H9 (cell line): ENCODE data around the gene VASH1. TPM values are rescaled to one million over a fixed set of nuclear protein-coding genes. Genes with fewer than 3 reads are reported as not detected.

ENCODE experiments used
- DNase-seq: peaks from one replicate; pipeline ENCODE4 v3.0.0-alpha.2; 2017
- H2AFZ ChIP-seq: one replicate; pipeline ENCODE4 v1.6.1; 2013; ENCODE audit warnings: mild to moderate bottlenecking, low read length, control low read depth, moderate library complexity
- H2AK5ac ChIP-seq: 2 replicates; pipeline ENCODE4 v1.6.1; 2013; ENCODE audit warnings: low read length, control low read depth, mixed read lengths; ENCODE audit not compliant: insufficient read length
- H2BK120ac ChIP-seq: one replicate; pipeline ENCODE4 v1.6.1; 2013; ENCODE audit warnings: low read depth, mild to moderate bottlenecking, low read length, control low read depth, inconsistent platforms; ENCODE audit not compliant: poor library complexity, severe bottlenecking
- H2BK12ac ChIP-seq: 2 replicates; pipeline ENCODE4 v1.6.1; 2013; ENCODE audit warnings: low read length, control low read depth, mixed read lengths, low read depth; ENCODE audit not compliant: insufficient read length
- H2BK15ac ChIP-seq: 2 replicates; pipeline ENCODE4 v1.6.1; 2013; ENCODE audit warnings: low read depth, low read length, control low read depth
- H2BK20ac ChIP-seq: one replicate; pipeline ENCODE4 v1.6.1; 2013; ENCODE audit warnings: low read depth, mild to moderate bottlenecking, low read length, control low read depth, inconsistent platforms; ENCODE audit not compliant: poor library complexity, severe bottlenecking
- H2BK5ac ChIP-seq: 2 replicates; pipeline ENCODE4 v1.6.1; 2013; ENCODE audit warnings: low read length, control low read depth, mixed read lengths; ENCODE audit not compliant: insufficient read length
- H3K14ac ChIP-seq: 2 replicates; pipeline ENCODE4 v1.6.1; 2013; ENCODE audit warnings: low read length, control low read depth; ENCODE audit not compliant: insufficient read depth
- H3K18ac ChIP-seq: 2 replicates; pipeline ENCODE4 v1.6.1; 2013; ENCODE audit warnings: low read depth, mild to moderate bottlenecking, mixed read lengths, low read length, control low read depth; ENCODE audit not compliant: insufficient read length
- H3K23ac ChIP-seq: 2 replicates; pipeline ENCODE4 v1.6.1; 2013; ENCODE audit warnings: low read length, control low read depth, mixed read lengths, low read depth; ENCODE audit not compliant: insufficient read length
- H3K23me2 ChIP-seq: 2 replicates; pipeline ENCODE4 v1.6.1; 2013; ENCODE audit warnings: low read depth, mild to moderate bottlenecking, mixed read lengths, low read length, control low read depth; ENCODE audit not compliant: insufficient read length, poor library complexity, severe bottlenecking
- H3K27ac ChIP-seq: 2 replicates; pipeline ENCODE4 v1.5.1; 2013; ENCODE audit warnings: low read length, control low read depth, mixed read lengths, low read depth; ENCODE audit not compliant: insufficient read length
- H3K27me3 ChIP-seq: 2 replicates; pipeline ENCODE4 v1.6.1; 2013; ENCODE audit warnings: low read length, control low read depth, inconsistent platforms; ENCODE audit not compliant: insufficient read depth
- H3K4ac ChIP-seq: 2 replicates; pipeline ENCODE4 v1.6.1; 2013; ENCODE audit warnings: low read depth, mild to moderate bottlenecking, control low read depth, inconsistent platforms, low read length, moderate library complexity
- H3K4me1 ChIP-seq: 2 replicates; pipeline ENCODE4 v1.6.1; 2013; ENCODE audit warnings: low read length, control low read depth, inconsistent platforms; ENCODE audit not compliant: insufficient read depth
- H3K4me2 ChIP-seq: 2 replicates; pipeline ENCODE4 v1.6.1; 2013; ENCODE audit warnings: low read length, control low read depth, mixed read lengths; ENCODE audit not compliant: insufficient read length, insufficient read depth
- H3K56ac ChIP-seq: 2 replicates; pipeline ENCODE4 v1.6.1; 2013; ENCODE audit warnings: low read depth, mild to moderate bottlenecking, mixed read lengths, low read length, control low read depth; ENCODE audit not compliant: insufficient read length
- H3K79me1 ChIP-seq: 2 replicates; pipeline ENCODE4 v1.6.1; 2013; ENCODE audit warnings: low read depth, mild to moderate bottlenecking, moderate library complexity, low read length, control low read depth, inconsistent platforms; ENCODE audit not compliant: insufficient read depth, poor library complexity, severe bottlenecking
- H3K79me2 ChIP-seq: 2 replicates; pipeline ENCODE4 v1.6.1; 2013; ENCODE audit warnings: low read length, control low read depth, inconsistent platforms; ENCODE audit not compliant: insufficient read depth
- H3K9ac ChIP-seq: 2 replicates; pipeline ENCODE4 v1.6.1; 2013; ENCODE audit warnings: low read length, control low read depth, mixed read lengths; ENCODE audit not compliant: insufficient read length; ENCODE audit errors: extremely low read depth
- H3K9me3 ChIP-seq: one replicate; pipeline ENCODE4 v1.6.1; 2013; ENCODE audit warnings: low read depth, low read length, inconsistent platforms; ENCODE audit not compliant: control insufficient read depth
- H3T11ph ChIP-seq: one replicate; pipeline ENCODE4 v1.6.1; 2013; ENCODE audit warnings: mild to moderate bottlenecking, low read length, control low read depth, inconsistent platforms
- H4K20me1 ChIP-seq: one replicate; pipeline ENCODE4 v1.6.1; 2013; ENCODE audit not compliant: control insufficient read depth, insufficient read length, insufficient read depth
- H4K5ac ChIP-seq: 2 replicates; pipeline ENCODE4 v1.6.1; 2013; ENCODE audit warnings: low read depth, mild to moderate bottlenecking, mixed read lengths, low read length, control low read depth; ENCODE audit not compliant: insufficient read length
- H4K8ac ChIP-seq: replicated peaks from 2 replicates; pipeline ENCODE4 v1.6.1; 2013; ENCODE audit warnings: low read length, control low read depth, mixed read lengths, low read depth; ENCODE audit not compliant: insufficient read length
- H4K91ac ChIP-seq: 2 replicates; pipeline ENCODE4 v1.6.1; 2013; ENCODE audit warnings: low read depth, mild to moderate bottlenecking, moderate library complexity, mixed read lengths, low read length, control low read depth; ENCODE audit not compliant: insufficient read length
- H3K27ac Mint-ChIP-seq, 3 experiments: 2 replicates in 2 of 3; 3 replicates in 1 of 3; pipeline ENCODE4 v1.8.0; 2020 to 2021; ENCODE audit warnings: mixed read lengths in 3 of 3, mild to moderate bottlenecking in 1 of 3, moderate library complexity in 1 of 3
- H3K27me3 Mint-ChIP-seq: 2 replicates; pipeline ENCODE4 v1.8.0; 2021; ENCODE audit warnings: low read depth, mild to moderate bottlenecking, moderate library complexity, mixed read lengths
- H3K36me3 Mint-ChIP-seq, 3 experiments: 2 replicates in 2 of 3; 3 replicates in 1 of 3; pipeline ENCODE4 v1.8.0; 2020 to 2021; ENCODE audit warnings: low read depth in 3 of 3, mixed read lengths in 3 of 3; ENCODE audit not compliant: insufficient read depth in 1 of 3
- H3K4me1 Mint-ChIP-seq, 2 experiments: 2 replicates each; pipeline ENCODE4 v1.8.0; 2020; ENCODE audit warnings: mixed read lengths in 2 of 2
- H3K4me3 Mint-ChIP-seq, 2 experiments: 2 replicates in 1 of 2; 3 replicates in 1 of 2; pipeline ENCODE4 v1.8.0; 2020 to 2021; ENCODE audit warnings: mild to moderate bottlenecking in 2 of 2, mixed read lengths in 2 of 2, moderate library complexity in 1 of 2
- H3K9me3 Mint-ChIP-seq, 2 experiments: 2 replicates in 1 of 2; 3 replicates in 1 of 2; pipeline ENCODE4 v1.8.0; 2020; ENCODE audit warnings: mild to moderate bottlenecking in 2 of 2, mixed read lengths in 2 of 2, moderate library complexity in 1 of 2
- CTCF ChIP-seq: fragments of 200-600 bp; sonication (generic); conservative IDR thresholded peaks from 3 replicates; pipeline ENCODE4 v1.8.0; 2021; ENCODE audit warnings: antibody characterized with exemption, mild to moderate bottlenecking
- WGBS: extraction: QIAGEN DNeasy Blood & Tissue Kit; methylation state at CpG from one replicate; pipeline ENCODE4 v1.1.7; 2013; ENCODE audit warnings: missing lambda C conversion rate, low lambda C conversion rate, mixed read lengths; ENCODE audit not compliant: insufficient read length; ENCODE audit errors: extremely low coverage; 5-methylcytosine and 5-hydroxymethylcytosine counted together
- total RNA-seq: library from RNA; stranded (reverse); gene quantifications from 2 replicates; pipeline ENCODE4 v1.2.1, GENCODE V29; 2021

The VASH1 gene
- total RNA-seq, 1 experiment from 2014 or later: 5.8 TPM

- Mint-ChIP-seq H3K27ac (no peak overlapping the region; a peak in 1 of 7 replicates), H3K36me3 (peaks cover 0 to 3% (median 0%) of the 10 kb centered on the region in 3 experiments; a peak in 3 of 7 replicates), H3K9me3 (no peaks in the 10 kb centered on the region), H3K27me3 (peaks cover 34% of the 10 kb centered on the region), H3K4me3 (peak overlapping the region; percentile 34 to 38; a peak in 2 of 5 replicates), H3K4me1 (peaks cover 23 to 27% of the 10 kb centered on the region in 2 experiments)
- peak overlapping the region; percentile 10 for H3K4me2 ChIP-seq
- H4K91ac ChIP-seq: no peak overlapping the region
- no peak overlapping the region for H2BK5ac ChIP-seq
- WGBS: no CpG with 5 or more reads among the region's 15 CpGs
- no peak overlapping the region for H3K4ac ChIP-seq
- H4K20me1 ChIP-seq: no peaks in the 10 kb centered on the region
- DNase-seq: peak; percentile 76
- H3K14ac ChIP-seq: no peak overlapping the region
- no peak overlapping the region for H3K18ac ChIP-seq
- no peaks in the 10 kb centered on the region for H3K23me2 ChIP-seq
- peaks cover 7% of the 10 kb centered on the region; the same call in 1 of the 2 replicates for H3K4me1 ChIP-seq
- H2BK20ac ChIP-seq: no peak overlapping the region
- no peak overlapping the region for H2BK12ac ChIP-seq
- no peak overlapping the region for H3K56ac ChIP-seq
- H3K23ac ChIP-seq: no peak overlapping the region
- H3K27me3 ChIP-seq: peaks cover 5% of the 10 kb centered on the region; the same call in 1 of the 2 replicates
- no peak overlapping the region for H3T11ph ChIP-seq
- no peak overlapping the region for H2AFZ ChIP-seq
- no peak overlapping the region for H2BK120ac ChIP-seq
- no peaks in the 10 kb centered on the region for H3K79me2 ChIP-seq
- no peak overlapping the region for H2BK15ac ChIP-seq
- no peak for TF ChIP-seq CTCF
- no peak overlapping the region for H3K9ac ChIP-seq
- H2AK5ac ChIP-seq: no peak overlapping the region
- H4K8ac ChIP-seq: no peak overlapping the region
- no peaks in the 10 kb centered on the region for H3K9me3 ChIP-seq
- H4K5ac ChIP-seq: no peak overlapping the region
- no peaks in the 10 kb centered on the region for H3K79me1 ChIP-seq
- no peak overlapping the region for H3K27ac ChIP-seq
These were observed 6.7 kb downstream of the VASH1 start for GRCh38 chr14:76767681-76768656.
